CD4-positive, CD25-positive, alpha-beta regulatory T cell (primary cell): ENCODE results near the gene GLOD4. TPM values are rescaled to one million over a fixed set of nuclear protein-coding genes. Genes with fewer than 3 reads are reported as not detected.

Source experiments
- ATAC-seq, 2 donors: fragments of 150-1000 bp; cut with Tn5 transposase; one replicate each; pipeline ENCODE4 v1.10.0; 2021; ENCODE audit warnings: low read depth in 2 of 2, moderate number of reproducible peaks in 2 of 2, moderate library complexity in 1 of 2
- DNase-seq, 3 donors: peaks; one replicate each; pipeline versions ENCODE4 v3.0.0 to v3.0.0-alpha.2; 2012 to 2022; ENCODE audit warnings: mixed read lengths in 1 of 3
- H3K27ac ChIP-seq: one replicate; pipeline ENCODE4 v1.7.0; 2013; ENCODE audit warnings: mild to moderate bottlenecking, low read length; ENCODE audit not compliant: insufficient read depth, poor library complexity, severe bottlenecking
- H3K27me3 ChIP-seq: one replicate; pipeline ENCODE4 v1.7.0; 2013; ENCODE audit warnings: low read length; ENCODE audit not compliant: control insufficient read depth, insufficient read depth
- H3K36me3 ChIP-seq: one replicate; pipeline ENCODE4 v1.7.0; 2013; ENCODE audit warnings: mild to moderate bottlenecking, low read length, moderate library complexity; ENCODE audit not compliant: control insufficient read depth, insufficient read depth
- H3K4me1 ChIP-seq: 2 replicates; pipeline ENCODE4 v1.7.0; 2013; ENCODE audit warnings: mild to moderate bottlenecking, low read length; ENCODE audit not compliant: insufficient read depth, control insufficient read depth, poor library complexity, severe bottlenecking
- H3K4me3 ChIP-seq: one replicate; pipeline ENCODE4 v1.7.0; 2013; ENCODE audit warnings: low read depth, mild to moderate bottlenecking, low read length, moderate library complexity
- H3K9me3 ChIP-seq, 2 experiments: 1 replicate in 1 of 2; 2 replicates in 1 of 2; pipeline ENCODE4 v1.7.0; 2013; ENCODE audit warnings: low read length in 2 of 2, mild to moderate bottlenecking in 1 of 2, moderate library complexity in 1 of 2; ENCODE audit not compliant: control insufficient read depth in 2 of 2
- H3K27ac Mint-ChIP-seq, 3 donors: one replicate each; pipeline ENCODE4 v1.8.0; 2020 to 2022; ENCODE audit warnings: mild to moderate bottlenecking in 3 of 3, mixed read lengths in 3 of 3, moderate library complexity in 2 of 3
- H3K27me3 Mint-ChIP-seq: one replicate; pipeline ENCODE4 v1.8.0; 2022; ENCODE audit warnings: mild to moderate bottlenecking, mixed read lengths
- H3K36me3 Mint-ChIP-seq: one replicate; pipeline ENCODE4 v1.8.0; 2020; ENCODE audit warnings: mixed read lengths
- H3K4me1 Mint-ChIP-seq, 4 donors: one replicate each; pipeline ENCODE4 v1.8.0; 2020 to 2022; ENCODE audit warnings: mixed read lengths in 4 of 4, mild to moderate bottlenecking in 1 of 4
- H3K4me3 Mint-ChIP-seq, 4 donors: one replicate each; pipeline ENCODE4 v1.8.0; 2020 to 2022; ENCODE audit warnings: mild to moderate bottlenecking in 4 of 4, mixed read lengths in 4 of 4, moderate library complexity in 3 of 4
- H3K9me3 Mint-ChIP-seq, 7 donors: one replicate each; pipeline ENCODE4 v1.8.0; 2020 to 2022; ENCODE audit warnings: mixed read lengths in 7 of 7, mild to moderate bottlenecking in 3 of 7, moderate library complexity in 2 of 7
- polyA plus RNA-seq, 4 donors: library from polyadenylated mRNA; unstranded; fragments of 300-500 nt; fragmentation: Illumina TruSeq; gene quantifications; one replicate each; pipeline ENCODE4 v1.2.3, GENCODE V29; 2021
- total RNA-seq: library from RNA; stranded (reverse); gene quantifications from one replicate; pipeline ENCODE4 v1.2.3, GENCODE V29; 2022

Gene GLOD4
- total and polyA plus RNA-seq, 5 donors from 2014 or later, result 65.0 to 115 (median 108) TPM

DNA sequence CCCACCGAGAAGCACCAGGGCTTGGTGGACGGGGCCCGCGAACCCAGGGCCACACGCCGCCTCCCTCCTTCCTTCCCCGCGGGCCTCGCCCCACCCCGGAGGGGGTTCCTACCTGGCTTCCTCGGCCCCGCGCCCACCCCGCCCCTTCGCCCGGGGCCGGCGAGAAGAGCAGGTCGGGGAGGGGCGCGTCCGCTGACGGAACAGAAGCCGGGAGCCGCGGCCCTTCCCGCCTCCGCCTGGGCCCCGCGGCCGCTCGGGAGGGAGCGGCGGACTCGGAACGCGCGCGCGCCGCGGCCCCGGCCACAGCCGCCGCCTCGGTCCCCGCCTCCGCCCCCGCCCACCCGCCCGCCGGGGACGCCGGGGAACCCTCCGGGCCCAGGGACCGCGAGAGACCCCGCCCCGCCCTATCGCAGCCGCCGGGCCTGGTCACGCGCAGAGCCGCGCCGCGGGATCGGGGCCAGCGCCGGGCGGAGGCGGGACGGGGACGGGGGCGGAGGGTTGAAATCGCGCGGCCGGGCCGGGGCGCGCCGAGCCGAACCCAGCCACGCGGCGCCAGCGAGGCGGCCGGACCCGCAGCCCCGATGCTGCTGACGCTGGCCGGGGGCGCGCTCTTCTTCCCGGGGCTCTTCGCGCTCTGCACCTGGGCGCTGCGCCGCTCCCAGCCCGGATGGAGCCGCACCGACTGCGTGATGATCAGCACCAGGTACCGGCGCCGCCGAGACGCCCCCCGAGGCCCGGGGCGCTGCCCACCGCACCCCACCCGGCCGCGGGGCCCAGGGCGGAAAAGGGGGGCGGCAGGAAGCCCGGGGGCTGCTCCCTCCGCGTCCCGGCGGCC, 49.8 kb downstream of the GLOD4 start, which contains the start of gene TLCD3A:
TSS of gene TLCD3A (plus strand) at position 530 of the 835 bp plus-strand sequence. CDS start at position 582, 52 bp downstream.
- peak; percentile 20 to 32 (median 21) for DNase-seq

DNA sequence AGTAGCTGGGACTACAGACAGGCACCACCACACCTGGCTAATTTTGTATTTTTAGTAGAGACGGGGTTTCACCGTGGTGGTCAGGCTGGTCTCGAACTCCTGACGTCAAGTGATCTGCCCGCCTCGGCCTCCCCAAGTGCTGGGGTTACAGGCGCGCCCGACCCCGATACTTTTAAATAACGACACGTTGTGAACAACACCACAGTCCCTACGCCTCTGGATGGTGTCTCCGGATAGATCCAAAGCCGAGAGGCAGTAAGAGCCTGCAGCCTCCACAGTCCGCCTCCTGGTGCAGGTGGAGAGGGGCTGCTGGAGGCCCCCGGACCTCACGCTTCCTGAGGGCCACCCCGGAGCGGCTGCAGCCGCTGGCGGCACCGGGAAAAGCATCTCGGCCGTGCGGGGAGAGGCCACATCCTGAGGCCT, 50.4 kb downstream of the GLOD4 start:
- H3K27ac ChIP-seq, result no peak overlapping the region

More for the DNA sequence above, 49.8 kb downstream of the GLOD4 start, which contains the start of gene TLCD3A:
- H3K36me3 Mint-ChIP-seq, result no peaks in the 10 kb centered on the region
- peaks cover 13% of the 10 kb centered on the region for H3K4me1 ChIP-seq
- H3K4me1 Mint-ChIP-seq, result peaks cover 0 to 11% (median 3%) of the 10 kb centered on the region in 4 donors
- no peak within 1 kb of the TSS for H3K27ac ChIP-seq
- H3K9me3 ChIP-seq, result no peaks in the 10 kb centered on the region
- peak within 1 kb of the TSS; percentile 81 to 89 (median 85) for H3K4me3 Mint-ChIP-seq
- peaks cover 11% of the 10 kb centered on the region for H3K27me3 ChIP-seq
- no peak within 1 kb of the TSS for H3K4me3 ChIP-seq
- H3K27ac Mint-ChIP-seq, result no peak within 1 kb of the TSS
- peaks cover 30% of the 10 kb centered on the region for H3K27me3 Mint-ChIP-seq
- no peaks in the 10 kb centered on the region for H3K9me3 Mint-ChIP-seq
- H3K36me3 ChIP-seq, result no peaks in the 10 kb centered on the region
- peak; percentile 48 to 66 for ATAC-seq

GRCh38 chr17:728911-729310, 53.2 kb downstream of the GLOD4 start:
- Mint-ChIP-seq H3K4me3 (no peak overlapping the region), H3K9me3 (no peaks in the 10 kb centered on the region), H3K27me3 (peaks cover 33% of the 10 kb centered on the region), H3K27ac (no peak overlapping the region), H3K36me3 (no peaks in the 10 kb centered on the region), H3K4me1 (peaks cover 0 to 11% (median 0%) of the 10 kb centered on the region in 4 donors)
- no peaks in the 10 kb centered on the region for H3K36me3 ChIP-seq
- no peak for DNase-seq
- peaks cover 13% of the 10 kb centered on the region for H3K4me1 ChIP-seq
- no peak for ATAC-seq
- no peaks in the 10 kb centered on the region for H3K9me3 ChIP-seq
- no peak overlapping the region for H3K27ac ChIP-seq
- peaks cover 11% of the 10 kb centered on the region for H3K27me3 ChIP-seq
- no peak overlapping the region for H3K4me3 ChIP-seq

More for the DNA sequence above, 50.4 kb downstream of the GLOD4 start:
- Mint-ChIP-seq H3K9me3 (no peaks in the 10 kb centered on the region), H3K4me1 (peaks cover 0 to 11% (median 3%) of the 10 kb centered on the region in 4 donors), H3K27me3 (peaks cover 34% of the 10 kb centered on the region), H3K27ac (no peak overlapping the region), H3K4me3 (peak overlapping the region; percentile 67 to 88 (median 72)), H3K36me3 (no peaks in the 10 kb centered on the region)
- ATAC-seq, result no peak
- Histone ChIP-seq H3K4me1 (peaks cover 13% of the 10 kb centered on the region), H3K4me3 (no peak overlapping the region), H3K9me3 (no peaks in the 10 kb centered on the region), H3K36me3 (no peaks in the 10 kb centered on the region), H3K27me3 (peaks cover 11% of the 10 kb centered on the region)
- DNase-seq, result no peak

DNA sequence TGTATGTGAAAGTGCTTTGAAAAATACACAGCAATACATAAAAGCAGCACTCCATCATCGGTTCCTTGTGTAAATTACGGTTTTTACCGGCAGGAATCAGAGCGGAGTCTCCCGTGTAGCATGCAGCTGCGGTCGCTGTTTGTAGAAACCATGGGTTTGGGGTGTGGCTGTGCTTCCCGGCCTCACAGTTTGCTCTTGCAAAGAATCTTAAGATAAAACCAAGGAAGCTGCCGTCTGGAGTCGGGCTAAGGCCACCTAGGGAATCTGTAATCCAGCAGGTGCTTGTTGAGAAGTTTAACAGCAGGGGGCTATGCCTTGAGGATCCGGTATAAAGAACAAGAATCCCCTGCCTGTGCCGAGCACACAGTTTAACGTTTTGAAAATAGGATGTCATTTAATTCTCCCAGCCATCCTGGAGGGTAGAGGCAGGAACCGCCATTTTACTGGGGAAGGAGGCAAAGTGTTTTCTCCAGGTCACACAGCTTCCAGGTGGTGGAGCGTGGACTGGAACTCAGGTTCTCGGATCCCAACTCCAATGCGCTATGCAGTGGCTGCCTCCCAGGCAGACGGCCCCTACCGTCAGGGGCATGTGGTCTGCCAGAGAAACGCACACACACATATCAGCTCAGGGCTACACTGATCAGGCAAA, 55.7 kb downstream of the GLOD4 start:
- H3K36me3 Mint-ChIP-seq, result no peaks in the 10 kb centered on the region

GRCh38 chr17:725746-726145, 56.3 kb downstream of the GLOD4 start:
- Histone ChIP-seq H3K36me3 (no peaks in the 10 kb centered on the region), H3K27ac (no peak overlapping the region), H3K9me3 (no peaks in the 10 kb centered on the region), H3K4me1 (no peaks in the 10 kb centered on the region), H3K27me3 (peaks cover 3% of the 10 kb centered on the region), H3K4me3 (no peak overlapping the region)
- ATAC-seq (no peak), DNase-seq (no peak)
- Mint-ChIP-seq H3K36me3 (no peaks in the 10 kb centered on the region), H3K9me3 (no peaks in the 10 kb centered on the region), H3K27me3 (peaks cover 23% of the 10 kb centered on the region), H3K27ac (no peak overlapping the region), H3K4me1 (no peaks in the 10 kb centered on the region), H3K4me3 (no peak overlapping the region)

More for the DNA sequence above, 55.7 kb downstream of the GLOD4 start:
- H3K27ac Mint-ChIP-seq, result no peak overlapping the region
- no peak overlapping the region for H3K27ac ChIP-seq
- peak overlapping the region in 1 of 4 donors; percentile 58 for H3K4me3 Mint-ChIP-seq
- peaks cover 0 to under 1% (median 0%) of the 10 kb centered on the region in 4 donors for H3K4me1 Mint-ChIP-seq
- H3K27me3 ChIP-seq, result peaks cover 9% of the 10 kb centered on the region
- no peak overlapping the region for H3K4me3 ChIP-seq
- no peaks in the 10 kb centered on the region for H3K4me1 ChIP-seq
- H3K36me3 ChIP-seq, result no peaks in the 10 kb centered on the region
- ATAC-seq (no peak), DNase-seq (no peak)
- peaks cover 27% of the 10 kb centered on the region for H3K27me3 Mint-ChIP-seq
- no peaks in the 10 kb centered on the region for H3K9me3 ChIP-seq
- no peaks in the 10 kb centered on the region for H3K9me3 Mint-ChIP-seq

DNA sequence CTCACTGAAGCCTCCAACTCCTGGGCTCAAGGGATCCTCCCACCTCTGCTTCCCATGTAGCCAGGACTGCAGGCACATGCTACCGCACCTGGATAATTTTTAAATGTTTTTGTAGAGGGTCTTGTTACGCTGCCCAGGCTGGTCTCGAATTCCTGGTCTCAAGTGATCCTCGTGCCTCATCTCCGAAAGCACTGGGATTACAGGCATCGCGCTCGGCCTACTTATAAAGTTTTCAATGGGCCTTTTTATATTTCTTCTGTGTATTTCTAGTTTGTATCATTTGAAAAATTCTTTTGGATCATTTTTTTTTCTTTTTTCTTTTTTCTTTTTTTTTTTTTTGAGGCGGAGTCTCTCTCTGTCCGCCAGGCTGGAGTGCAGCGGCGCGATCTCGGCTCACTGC, 57.0 kb downstream of the GLOD4 start:
- peaks cover 3% of the 10 kb centered on the region for H3K27me3 ChIP-seq
- no peak overlapping the region for H3K4me3 ChIP-seq
- Mint-ChIP-seq H3K4me1 (no peaks in the 10 kb centered on the region), H3K4me3 (no peak overlapping the region), H3K9me3 (no peaks in the 10 kb centered on the region), H3K36me3 (no peaks in the 10 kb centered on the region), H3K27ac (no peak overlapping the region), H3K27me3 (peaks cover 17% of the 10 kb centered on the region)
- H3K4me1 ChIP-seq, result no peaks in the 10 kb centered on the region
- no peak overlapping the region for H3K27ac ChIP-seq
- DNase-seq (no peak), ATAC-seq (no peak)
- no peaks in the 10 kb centered on the region for H3K36me3 ChIP-seq
- no peaks in the 10 kb centered on the region for H3K9me3 ChIP-seq

DNA sequence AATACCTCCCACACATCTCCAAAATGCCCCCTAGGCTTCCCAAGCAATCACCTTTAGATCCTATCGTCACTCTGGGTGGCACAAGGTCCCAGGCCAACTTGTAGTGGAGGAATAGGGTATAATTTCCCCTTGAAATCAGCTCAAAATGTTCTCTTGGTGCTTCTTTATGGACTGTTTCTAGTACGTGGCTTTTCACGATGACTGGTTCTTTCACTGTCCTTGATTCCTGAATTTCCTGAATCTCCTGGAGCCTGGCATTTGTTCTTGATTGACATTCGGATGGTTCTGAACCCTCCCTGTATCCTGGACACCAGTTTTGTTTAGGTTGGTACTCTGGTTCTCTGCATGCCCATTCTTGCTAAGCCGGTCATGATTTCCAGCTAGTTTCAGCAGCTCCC, 60.5 kb downstream of the GLOD4 start:
- ATAC-seq (no peak), DNase-seq (no peak)
- Mint-ChIP-seq H3K9me3 (no peaks in the 10 kb centered on the region), H3K36me3 (no peaks in the 10 kb centered on the region), H3K4me1 (peaks cover 0 to 6% (median 4%) of the 10 kb centered on the region in 4 donors), H3K4me3 (no peak overlapping the region), H3K27me3 (peaks cover 2% of the 10 kb centered on the region), H3K27ac (no peak overlapping the region)
- H3K27ac ChIP-seq, result no peak overlapping the region
- H3K4me1 ChIP-seq, result no peaks in the 10 kb centered on the region
- H3K36me3 ChIP-seq, result no peaks in the 10 kb centered on the region
- no peaks in the 10 kb centered on the region for H3K9me3 ChIP-seq
- H3K27me3 ChIP-seq, result peaks cover 3% of the 10 kb centered on the region
- H3K4me3 ChIP-seq, result no peak overlapping the region
